Astrocyte of the cerebellum (primary cell): ENCODE results near the gene DCLK2.

Experiments
- DNase-seq: peaks from one replicate; pipeline ENCODE4 v3.0.0-alpha.2; 2011; ENCODE audit warnings: low read depth
- H3K4me3 ChIP-seq: 2 replicates; pipeline ENCODE4 v1.5.1; 2011; ENCODE audit warnings: mild to moderate bottlenecking, low read depth, low read length, moderate library complexity
- CTCF ChIP-seq: IDR thresholded peaks from 2 replicates; pipeline ENCODE4 v1.5.1; 2012; ENCODE audit warnings: low read length, low read depth, moderate library complexity, mild to moderate bottlenecking; ENCODE audit errors: missing control alignments
- in situ Hi-C: cut with HindIII; loops from 2 replicates; pipeline ENCODE4 v1.10.0; 2017; ENCODE audit warnings: low sequenced_read_pairs

Gene DCLK2

GRCh38 chr4:150244600-150244999 is 166.4 kb downstream of the DCLK2 start:
- peak; percentile 75 for DNase-seq
- TF ChIP-seq CTCF: no peak
- H3K4me3 ChIP-seq: no peak overlapping the region
- in situ Hi-C loops: no loop called here

GRCh38 chr4:150247184-150247583 is 168.9 kb downstream of the DCLK2 start:
- DNase-seq: no peak
- no peak for TF ChIP-seq CTCF
- H3K4me3 ChIP-seq: no peak overlapping the region
- in situ Hi-C loops: no loop called here

- no peak for DNase-seq
- TF ChIP-seq CTCF: no peak
- no peak overlapping the region for H3K4me3 ChIP-seq
- in situ Hi-C loops: no loop called here
Observed at GRCh38 chr4:150248181-150248580, 169.9 kb downstream of the DCLK2 start.

GRCh38 chr4:150250293-150250997 is 172.2 kb downstream of the DCLK2 start:
- no peak for DNase-seq
- in situ Hi-C loops: no loop called here
- no peak for TF ChIP-seq CTCF
- no peak overlapping the region for H3K4me3 ChIP-seq

- TF ChIP-seq CTCF: no peak
- in situ Hi-C loops: no loop called here
- DNase-seq: no peak
- no peak overlapping the region for H3K4me3 ChIP-seq
Observed at GRCh38 chr4:150250998-150251651, 172.9 kb downstream of the DCLK2 start.

GRCh38 chr4:150251752-150252190 is 173.5 kb downstream of the DCLK2 start:
- DNase-seq: no peak
- peak; percentile 15 for TF ChIP-seq CTCF
- in situ Hi-C loops: no loop called here
- no peak overlapping the region for H3K4me3 ChIP-seq
